Measurements from ENCODE around the gene TLE2. TPM values are rescaled to one million over a fixed set of nuclear protein-coding genes. Genes with fewer than 3 reads are reported as not detected.

The TLE2 gene
- total RNA-seq, 1 donor from 2014 or later = not detected

- H3K27ac Mint-ChIP-seq = peak overlapping the region; percentile 24
- Histone ChIP-seq H3K9ac (no peak overlapping the region), H3K4me1 (peaks cover 17% of the 10 kb centered on the region), H3K4me3 (peak overlapping the region; percentile 56), H3K27ac (peak overlapping the region; percentile 27), H3F3A (ENCODE audit: low read depth) (peaks cover 21% of the 10 kb centered on the region), H4K20me1 (ENCODE audit: low read depth) (peaks cover 17% of the 10 kb centered on the region), H3K27me3 (peaks cover 83% of the 10 kb centered on the region), H3K36me3 (no peaks in the 10 kb centered on the region), H2AFZ (replicated peaks) (peak overlapping the region; percentile 84), H3K4me2 (peak overlapping the region; percentile 75), H3K79me2 (ENCODE audit: low read depth) (no peaks in the 10 kb centered on the region), H3K9me3 (ENCODE audit: low read depth) (no peaks in the 10 kb centered on the region)
- peaks cover 76% of the 10 kb centered on the region for H3K27me3 Mint-ChIP-seq (ENCODE audit: insufficient read depth, low read depth)
- H3K9me3 Mint-ChIP-seq = peaks cover 2% of the 10 kb centered on the region
- TF ChIP-seq EZH2phosphoT487 (IDR thresholded peaks at IDR 0.05) = no peak
- TF ChIP-seq EZH2 (IDR thresholded peaks at IDR 0.05) = no peak
- TF ChIP-seq CTCF (IDR thresholded peaks at IDR 0.05) = no peak
- no peaks in the 10 kb centered on the region for H3K36me3 Mint-ChIP-seq
- H3K4me1 Mint-ChIP-seq = peaks cover 31% of the 10 kb centered on the region
- DNase-seq (ENCODE audit: low spot score) = peak; percentile 99
- peak overlapping the region; percentile 84 for H3K4me3 Mint-ChIP-seq
Observed at GRCh38 chr19:3035542-3036118, 6.5 kb upstream of the TLE2 start.

GRCh38 chr19:3034656-3035541 is 5.8 kb upstream of the TLE2 start:
- Histone ChIP-seq H3F3A (ENCODE audit: low read depth) (peaks cover 27% of the 10 kb centered on the region), H4K20me1 (ENCODE audit: low read depth) (peaks cover 23% of the 10 kb centered on the region), H3K36me3 (no peaks in the 10 kb centered on the region), H3K4me2 (peak overlapping the region; percentile 75), H3K27me3 (peaks cover 83% of the 10 kb centered on the region), H3K27ac (no peak overlapping the region), H3K4me1 (peaks cover 17% of the 10 kb centered on the region), H3K9me3 (ENCODE audit: low read depth) (no peaks in the 10 kb centered on the region), H2AFZ (replicated peaks) (no peak overlapping the region), H3K4me3 (peak overlapping the region; percentile 40), H3K79me2 (ENCODE audit: low read depth) (no peaks in the 10 kb centered on the region), H3K9ac (no peak overlapping the region)
- peaks cover 5% of the 10 kb centered on the region for H3K9me3 Mint-ChIP-seq
- peaks cover 34% of the 10 kb centered on the region for H3K4me1 Mint-ChIP-seq
- peaks cover 76% of the 10 kb centered on the region for H3K27me3 Mint-ChIP-seq (ENCODE audit: insufficient read depth, low read depth)
- H3K27ac Mint-ChIP-seq = no peak overlapping the region
- TF ChIP-seq EZH2 (IDR thresholded peaks at IDR 0.05) = peak; percentile 47
- TF ChIP-seq EZH2phosphoT487 (IDR thresholded peaks at IDR 0.05) = no peak
- TF ChIP-seq CTCF (IDR thresholded peaks at IDR 0.05) = no peak
- H3K36me3 Mint-ChIP-seq = no peaks in the 10 kb centered on the region
- DNase-seq (ENCODE audit: low spot score) = peak; percentile 62
- peak overlapping the region; percentile 84 for H3K4me3 Mint-ChIP-seq

GRCh38 chr19:3034406-3034655 is 5.3 kb upstream of the TLE2 start:
- Mint-ChIP-seq H3K27me3 (ENCODE audit: insufficient read depth, low read depth) (peaks cover 76% of the 10 kb centered on the region), H3K4me3 (peak overlapping the region; percentile 84), H3K27ac (no peak overlapping the region), H3K36me3 (no peaks in the 10 kb centered on the region), H3K4me1 (peaks cover 32% of the 10 kb centered on the region), H3K9me3 (peaks cover 5% of the 10 kb centered on the region)
- Histone ChIP-seq H3K9me3 (ENCODE audit: low read depth) (no peaks in the 10 kb centered on the region), H3K4me2 (peak overlapping the region; percentile 75), H3K27ac (no peak overlapping the region), H3K9ac (no peak overlapping the region), H3K4me1 (peaks cover 20% of the 10 kb centered on the region), H2AFZ (replicated peaks) (no peak overlapping the region), H3F3A (ENCODE audit: low read depth) (peaks cover 27% of the 10 kb centered on the region), H3K36me3 (no peaks in the 10 kb centered on the region), H3K27me3 (peaks cover 83% of the 10 kb centered on the region), H4K20me1 (ENCODE audit: low read depth) (peaks cover 26% of the 10 kb centered on the region), H3K4me3 (peak overlapping the region; percentile 40), H3K79me2 (ENCODE audit: low read depth) (no peaks in the 10 kb centered on the region)
- no peak for DNase-seq (ENCODE audit: low spot score)
- no peak for TF ChIP-seq EZH2 (IDR thresholded peaks at IDR 0.05)
- TF ChIP-seq EZH2phosphoT487 (IDR thresholded peaks at IDR 0.05) = no peak
- no peak for TF ChIP-seq CTCF (IDR thresholded peaks at IDR 0.05)

Data from neural progenitor cell (in vitro differentiated cells).